ENCODE results near the gene LILRB2. TPM values are rescaled to one million over a fixed set of nuclear protein-coding genes. Genes with fewer than 3 reads are reported as not detected.

Gene LILRB2
- total and polyA plus RNA-seq, 2 donors (not counting 3 experiments of a cell fraction or from before 2014, with no cell fraction given) = not detected

DNA sequence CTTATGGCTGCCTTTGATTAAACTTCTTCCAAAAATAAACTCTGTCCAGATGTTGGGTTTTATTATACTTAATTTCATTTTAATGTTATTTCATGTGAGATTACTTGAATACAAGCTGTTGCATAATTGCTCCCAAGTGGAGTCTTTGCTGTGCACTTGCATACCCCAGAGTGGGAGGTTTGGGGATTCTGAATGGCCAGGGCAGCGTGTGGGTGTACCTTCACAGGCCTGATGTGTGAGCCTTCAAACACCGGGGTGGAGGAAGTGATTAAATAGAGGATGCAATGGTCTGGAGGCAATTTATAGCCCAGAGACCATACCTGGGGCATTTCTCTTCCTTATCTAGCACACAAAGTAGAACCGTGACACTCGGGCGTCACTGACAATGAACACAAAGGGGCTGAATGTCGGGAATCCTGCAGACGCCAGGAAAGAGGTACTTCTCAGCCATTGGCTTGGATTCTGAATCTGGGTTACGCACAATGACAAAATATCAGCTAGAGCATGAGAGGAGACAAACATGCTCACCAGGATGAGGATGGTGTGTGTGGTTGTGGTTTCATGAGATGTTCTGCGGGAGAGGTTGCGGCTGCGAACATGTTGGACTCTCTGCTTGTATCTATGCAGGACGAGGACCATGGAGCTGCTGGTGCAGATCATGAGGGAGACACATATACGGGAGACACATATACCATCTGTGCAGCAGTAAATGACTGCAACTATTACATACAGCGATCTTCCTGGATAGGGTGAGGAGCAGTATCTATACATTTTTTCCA is 39.2 kb upstream of the LILRB2 start:
- Histone ChIP-seq H3K36me3 (ENCODE audit: control insufficient read depth in 2 of 2, extremely low read depth in 1 of 2, insufficient read depth in 2 of 2, low read length in 2 of 2) (no peaks in the 10 kb centered on the region), H3K9me1 (replicated peaks; ENCODE audit: control insufficient read depth, extremely low read depth, insufficient read depth, low read length) (no peaks in the 10 kb centered on the region), H4K20me1 (replicated peaks; ENCODE audit: control insufficient read depth, extremely low read depth, insufficient read depth, low read length) (no peaks in the 10 kb centered on the region), H3K4me1 (ENCODE audit: control insufficient read depth, extremely low read depth, insufficient read depth, low read length) (no peaks in the 10 kb centered on the region), H3K79me2 (ENCODE audit: control insufficient read depth, insufficient read depth, low read length) (no peaks in the 10 kb centered on the region), H3K9me3 (replicated peaks; ENCODE audit: control insufficient read depth, insufficient read depth, low read length) (no peaks in the 10 kb centered on the region), H3K4me2 (ENCODE audit: insufficient read depth, low read length) (no peak overlapping the region), H3K27me3 (ENCODE audit: control insufficient read depth in 2 of 2, insufficient read depth in 2 of 2, low read length in 2 of 2) (peaks cover 0 to 2% of the 10 kb centered on the region in 2 experiments), H3K27ac (ENCODE audit: insufficient read depth, low read depth, low read length) (no peak overlapping the region), H3K9ac (replicated peaks; ENCODE audit: extremely low read depth, insufficient read depth, low read length) (no peak overlapping the region), H2AFZ (ENCODE audit: low read depth, low read length) (no peak overlapping the region), H3K4me3 (replicated peaks in 1 of 3; ENCODE audit: insufficient read depth in 1 of 3, low read depth in 1 of 3, low read length in 3 of 3) (no peak overlapping the region)
- ChIA-PET CTCF (interaction anchor here (0.6 kb wide), 1 partner anchor 56 kb away, joined by 3 read pairs; no protein-coding TSS in a partner anchor), POLR2A (no interaction called here)
- TF ChIP-seq FOS (IDR thresholded peaks at IDR 0.05; ENCODE audit: borderline replicate concordance, insufficient read depth, low read length) = no peak
- no peak for TF ChIP-seq GATA2 (IDR thresholded peaks at IDR 0.05; ENCODE audit: insufficient read depth, insufficient read length, low read depth, low read length)
- dilution Hi-C loops (cut with MboI; ENCODE audit: extremely low pct_ligation_motif_present, low sequenced_read_pairs) = no loop called here
- intact Hi-C loops (cut with micrococcal nuclease) = no loop called here
- BruUV-seq (replicated peaks) = no TSS peak
- FAIRE-seq (no peak), DNase-seq (ENCODE audit: low read depth, low spot score) (no peak)

- no peak overlapping the region for H2AFZ ChIP-seq (ENCODE audit: low read depth, low read length)
- dilution Hi-C loops (cut with MboI; ENCODE audit: extremely low pct_ligation_motif_present, low sequenced_read_pairs) (no loop called here), intact Hi-C loops (cut with micrococcal nuclease) (no loop called here)
- DNase-seq (ENCODE audit: low read depth, low spot score) = no peak
- H3K4me2 ChIP-seq (ENCODE audit: insufficient read depth, low read length) = no peak overlapping the region
- ChIA-PET CTCF (no interaction called here), POLR2A (no interaction called here)
- H3K27ac ChIP-seq (ENCODE audit: insufficient read depth, low read depth, low read length) = no peak overlapping the region
- H3K9me1 ChIP-seq (replicated peaks; ENCODE audit: control insufficient read depth, extremely low read depth, insufficient read depth, low read length) = no peaks in the 10 kb centered on the region
- H3K79me2 ChIP-seq (ENCODE audit: control insufficient read depth, insufficient read depth, low read length) = no peaks in the 10 kb centered on the region
- no TSS peak for BruUV-seq (replicated peaks)
- no peak for FAIRE-seq
- no peak overlapping the region for H3K9ac ChIP-seq (replicated peaks; ENCODE audit: extremely low read depth, insufficient read depth, low read length)
- no peaks in the 10 kb centered on the region for H3K9me3 ChIP-seq (replicated peaks; ENCODE audit: control insufficient read depth, insufficient read depth, low read length)
- no peak overlapping the region for H3K4me3 ChIP-seq (replicated peaks in 1 of 3; ENCODE audit: insufficient read depth in 1 of 3, low read depth in 1 of 3, low read length in 3 of 3)
- H3K36me3 ChIP-seq (ENCODE audit: control insufficient read depth in 2 of 2, extremely low read depth in 1 of 2, insufficient read depth in 2 of 2, low read length in 2 of 2) = no peaks in the 10 kb centered on the region
- TF ChIP-seq FOS (IDR thresholded peaks at IDR 0.05; ENCODE audit: borderline replicate concordance, insufficient read depth, low read length) = no peak
- TF ChIP-seq EZH2 (IDR thresholded peaks at IDR 0.05; ENCODE audit: borderline replicate concordance, low read depth, low read length, severe bottlenecking) = no peak
- TF ChIP-seq POLR2A (IDR thresholded peaks at IDR 0.05; ENCODE audit: low read depth, low read length) = no peak
- TF ChIP-seq JUN (IDR thresholded peaks at IDR 0.05; ENCODE audit: borderline replicate concordance, insufficient read depth, insufficient read length, low read depth) = no peak
- peaks cover 0 to under 1% of the 10 kb centered on the region in 2 experiments for H3K27me3 ChIP-seq (ENCODE audit: control insufficient read depth in 2 of 2, insufficient read depth in 2 of 2, low read length in 2 of 2)
- no peaks in the 10 kb centered on the region for H4K20me1 ChIP-seq (replicated peaks; ENCODE audit: control insufficient read depth, extremely low read depth, insufficient read depth, low read length)
- no peaks in the 10 kb centered on the region for H3K4me1 ChIP-seq (ENCODE audit: control insufficient read depth, extremely low read depth, insufficient read depth, low read length)
Measured at GRCh38 chr19:54319049-54319448, 38.1 kb upstream of the LILRB2 start.

All from endothelial cell of umbilical vein (primary cell).